SK-N-SH treated with all-trans-retinoic acid at 6 μM for 48 hours (cell line): Measurements from ENCODE around the gene CBFA2T3.

Experiments used
- ATAC-seq: fragments of 200-7000 bp; cut with Tn5 transposase; 3 replicates; pipeline ENCODE4 v1.9.1; 2020; ENCODE audit warnings: mild to moderate bottlenecking, moderate library complexity
- ARNTL ChIP-seq: fragments of 450-650 bp; formaldehyde crosslinking; IDR thresholded peaks from 2 replicates; pipeline ENCODE4 v1.5.0; 2020; ENCODE audit warnings: low read depth, mild to moderate bottlenecking, moderate library complexity, borderline replicate concordance
- BACH2 ChIP-seq: fragments of 250-450 bp; sonication (Bioruptor Pico); IDR thresholded peaks from 2 replicates; pipeline ENCODE4 v1.9.0; 2021; ENCODE audit warnings: mild to moderate bottlenecking, borderline replicate concordance
- CSDC2 ChIP-seq: fragments of 250-450 bp; sonication (Bioruptor Pico); IDR thresholded peaks from 2 replicates; pipeline ENCODE4 v1.5.0; 2020; ENCODE audit warnings: mild to moderate bottlenecking, moderate library complexity
- ESRRG ChIP-seq: fragments of 250-450 bp; sonication (Bioruptor Pico); IDR thresholded peaks from 2 replicates; pipeline ENCODE4 v1.6.1; 2021; ENCODE audit warnings: mild to moderate bottlenecking
- GLIS3 ChIP-seq: fragments of 250-450 bp; sonication (Bioruptor Pico); IDR thresholded peaks from 2 replicates; pipeline ENCODE4 v1.5.0; 2020; ENCODE audit warnings: mild to moderate bottlenecking, moderate library complexity
- ISL1 ChIP-seq: fragments of 250-450 bp; sonication (Bioruptor Pico); IDR thresholded peaks from 2 replicates; pipeline ENCODE4 v2.1.2; 2022; ENCODE audit warnings: mild to moderate bottlenecking, moderate library complexity
- OSR1 ChIP-seq: fragments of 250-450 bp; sonication (Bioruptor Pico); IDR thresholded peaks from 2 replicates; pipeline ENCODE4 v1.8.0; 2022; ENCODE audit warnings: moderate library complexity, mild to moderate bottlenecking, inconsistent platforms
- PPARA ChIP-seq: fragments of 250-450 bp; sonication (Bioruptor Pico); IDR thresholded peaks from 2 replicates; pipeline ENCODE4 v1.5.0; 2020; ENCODE audit warnings: mild to moderate bottlenecking, borderline replicate concordance
- RARB ChIP-seq: fragments of 250-450 bp; sonication (Bioruptor Pico); IDR thresholded peaks from 2 replicates; pipeline ENCODE4 v1.8.0; 2021; ENCODE audit warnings: mild to moderate bottlenecking, moderate library complexity
- SNAI2 ChIP-seq: fragments of 250-450 bp; sonication (Bioruptor Pico); IDR thresholded peaks from 2 replicates; pipeline ENCODE4 v1.5.0; 2020; ENCODE audit warnings: mild to moderate bottlenecking, moderate library complexity
- TCF4 ChIP-seq: fragments of 250-450 bp; sonication (Bioruptor Pico); IDR thresholded peaks from 2 replicates; pipeline ENCODE4 v1.8.0; 2021; ENCODE audit warnings: mild to moderate bottlenecking, moderate library complexity, borderline replicate concordance
- TOX ChIP-seq: fragments of 250-450 bp; sonication (Bioruptor Pico); IDR thresholded peaks from 2 replicates; pipeline ENCODE4 v1.8.0; 2021; ENCODE audit warnings: mild to moderate bottlenecking, moderate library complexity, borderline replicate concordance
- ZC3H10 ChIP-seq: fragments of 250-450 bp; sonication (Bioruptor Pico); IDR thresholded peaks from 2 replicates; pipeline ENCODE4 v1.5.1; 2021; ENCODE audit warnings: mild to moderate bottlenecking, moderate library complexity
- ZFP3 ChIP-seq: fragments of 250-450 bp; sonication (Bioruptor Pico); IDR thresholded peaks from 2 replicates; pipeline ENCODE4 v1.5.0; 2020; ENCODE audit warnings: mild to moderate bottlenecking, moderate library complexity
- ZFP30 ChIP-seq: fragments of 450-650 bp; formaldehyde crosslinking; IDR thresholded peaks from 2 replicates; pipeline ENCODE4 v1.5.0; 2022; ENCODE audit warnings: mild to moderate bottlenecking, moderate library complexity
- ZNF565 ChIP-seq: fragments of 450-650 bp; formaldehyde crosslinking; conservative IDR thresholded peaks from 2 replicates; pipeline ENCODE4 v1.5.0; 2020; ENCODE audit warnings: low read depth, mild to moderate bottlenecking, moderate library complexity
- ZNF70 ChIP-seq: fragments of 450-650 bp; formaldehyde crosslinking; IDR thresholded peaks from 2 replicates; pipeline ENCODE4 v1.5.0; 2020; ENCODE audit warnings: mild to moderate bottlenecking, moderate library complexity
- ZNF8 ChIP-seq: fragments of 450-650 bp; formaldehyde crosslinking; IDR thresholded peaks from 2 replicates; pipeline ENCODE4 v1.5.0; 2020; ENCODE audit warnings: mild to moderate bottlenecking, moderate library complexity
- TF ChIP-seq, protein P1 (sequence below): fragments of 250-450 bp; sonication (Bioruptor Pico); IDR thresholded peaks from 2 replicates; pipeline ENCODE4 v1.8.0; 2020; ENCODE audit warnings: mild to moderate bottlenecking, moderate library complexity, borderline replicate concordance
- TF ChIP-seq, protein P2 (sequence below): fragments of 250-450 bp; sonication (Bioruptor Pico); IDR thresholded peaks from 2 replicates; pipeline ENCODE4 v1.5.0; 2020; ENCODE audit warnings: mild to moderate bottlenecking, moderate library complexity
- TF ChIP-seq, protein P3 (sequence below): fragments of 250-450 bp; sonication (Bioruptor Pico); IDR thresholded peaks from 2 replicates; pipeline ENCODE4 v1.5.1; 2021; ENCODE audit warnings: mild to moderate bottlenecking, moderate library complexity
- TF ChIP-seq, protein P4 (sequence below): fragments of 250-450 bp; sonication (Bioruptor Pico); IDR thresholded peaks from 2 replicates; pipeline ENCODE4 v1.8.0; 2021; ENCODE audit warnings: low read depth, mild to moderate bottlenecking, moderate library complexity, borderline replicate concordance
- TF ChIP-seq, protein P5 (sequence below): fragments of 250-450 bp; sonication (Bioruptor Pico); IDR thresholded peaks from 2 replicates; pipeline ENCODE4 v1.5.1; 2020; ENCODE audit warnings: low read depth, mild to moderate bottlenecking, moderate library complexity

CBFA2T3 gene

DNA sequence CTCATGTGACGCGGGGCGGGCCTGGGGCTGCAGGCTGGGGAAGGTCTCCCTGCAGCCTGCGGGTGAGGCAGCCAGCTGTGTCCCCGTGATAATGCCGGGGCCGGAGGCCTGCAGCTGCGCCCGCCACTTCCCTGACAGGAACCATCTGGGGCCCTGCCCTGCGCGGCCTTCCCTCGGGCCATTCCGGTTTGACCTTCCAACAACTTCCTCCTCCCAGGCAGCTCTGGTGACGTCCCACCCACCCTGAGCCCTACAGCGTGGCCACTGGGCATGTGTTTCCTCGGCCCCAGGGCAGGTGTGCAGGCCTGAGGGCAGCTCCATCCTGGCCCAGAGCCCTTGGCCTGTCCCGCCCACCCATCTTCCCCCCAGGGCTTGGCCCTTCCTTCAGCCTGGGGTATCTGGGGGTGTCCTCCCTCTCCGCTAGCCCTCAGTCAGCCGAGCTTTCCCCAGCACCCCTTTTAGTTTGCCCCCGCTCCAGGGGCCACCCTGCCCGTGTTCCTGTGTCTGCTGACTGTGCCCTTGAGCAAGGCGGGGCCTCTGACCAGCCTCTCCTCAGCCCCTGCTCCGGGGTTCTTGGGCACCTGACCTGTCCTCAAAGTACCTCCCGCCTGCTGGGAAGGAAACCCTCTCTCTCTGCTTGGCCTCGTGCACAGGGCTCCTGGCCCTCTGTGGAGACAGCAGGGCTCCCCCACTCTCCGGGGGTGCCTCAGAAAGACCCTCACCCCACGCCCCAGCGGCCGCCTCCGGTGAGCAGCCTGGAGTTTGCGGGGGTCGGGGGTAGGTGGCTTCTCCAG is at the start of gene CBFA2T3:
Gene CBFA2T3, minus strand, starts transcription at position 190 of the 794 bp plus-strand sequence. CDS start 400 bp downstream, outside the sequence.
- no peak for ATAC-seq
- TF ChIP-seq, protein P1, sequence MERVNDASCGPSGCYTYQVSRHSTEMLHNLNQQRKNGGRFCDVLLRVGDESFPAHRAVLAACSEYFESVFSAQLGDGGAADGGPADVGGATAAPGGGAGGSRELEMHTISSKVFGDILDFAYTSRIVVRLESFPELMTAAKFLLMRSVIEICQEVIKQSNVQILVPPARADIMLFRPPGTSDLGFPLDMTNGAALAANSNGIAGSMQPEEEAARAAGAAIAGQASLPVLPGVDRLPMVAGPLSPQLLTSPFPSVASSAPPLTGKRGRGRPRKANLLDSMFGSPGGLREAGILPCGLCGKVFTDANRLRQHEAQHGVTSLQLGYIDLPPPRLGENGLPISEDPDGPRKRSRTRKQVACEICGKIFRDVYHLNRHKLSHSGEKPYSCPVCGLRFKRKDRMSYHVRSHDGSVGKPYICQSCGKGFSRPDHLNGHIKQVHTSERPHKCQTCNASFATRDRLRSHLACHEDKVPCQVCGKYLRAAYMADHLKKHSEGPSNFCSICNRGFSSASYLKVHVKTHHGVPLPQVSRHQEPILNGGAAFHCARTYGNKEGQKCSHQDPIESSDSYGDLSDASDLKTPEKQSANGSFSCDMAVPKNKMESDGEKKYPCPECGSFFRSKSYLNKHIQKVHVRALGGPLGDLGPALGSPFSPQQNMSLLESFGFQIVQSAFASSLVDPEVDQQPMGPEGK, result no peak
- TF ChIP-seq, protein P2, sequence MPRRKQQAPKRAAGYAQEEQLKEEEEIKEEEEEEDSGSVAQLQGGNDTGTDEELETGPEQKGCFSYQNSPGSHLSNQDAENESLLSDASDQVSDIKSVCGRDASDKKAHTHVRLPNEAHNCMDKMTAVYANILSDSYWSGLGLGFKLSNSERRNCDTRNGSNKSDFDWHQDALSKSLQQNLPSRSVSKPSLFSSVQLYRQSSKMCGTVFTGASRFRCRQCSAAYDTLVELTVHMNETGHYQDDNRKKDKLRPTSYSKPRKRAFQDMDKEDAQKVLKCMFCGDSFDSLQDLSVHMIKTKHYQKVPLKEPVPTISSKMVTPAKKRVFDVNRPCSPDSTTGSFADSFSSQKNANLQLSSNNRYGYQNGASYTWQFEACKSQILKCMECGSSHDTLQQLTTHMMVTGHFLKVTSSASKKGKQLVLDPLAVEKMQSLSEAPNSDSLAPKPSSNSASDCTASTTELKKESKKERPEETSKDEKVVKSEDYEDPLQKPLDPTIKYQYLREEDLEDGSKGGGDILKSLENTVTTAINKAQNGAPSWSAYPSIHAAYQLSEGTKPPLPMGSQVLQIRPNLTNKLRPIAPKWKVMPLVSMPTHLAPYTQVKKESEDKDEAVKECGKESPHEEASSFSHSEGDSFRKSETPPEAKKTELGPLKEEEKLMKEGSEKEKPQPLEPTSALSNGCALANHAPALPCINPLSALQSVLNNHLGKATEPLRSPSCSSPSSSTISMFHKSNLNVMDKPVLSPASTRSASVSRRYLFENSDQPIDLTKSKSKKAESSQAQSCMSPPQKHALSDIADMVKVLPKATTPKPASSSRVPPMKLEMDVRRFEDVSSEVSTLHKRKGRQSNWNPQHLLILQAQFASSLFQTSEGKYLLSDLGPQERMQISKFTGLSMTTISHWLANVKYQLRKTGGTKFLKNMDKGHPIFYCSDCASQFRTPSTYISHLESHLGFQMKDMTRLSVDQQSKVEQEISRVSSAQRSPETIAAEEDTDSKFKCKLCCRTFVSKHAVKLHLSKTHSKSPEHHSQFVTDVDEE, result no peak
- TF ChIP-seq, protein P3, sequence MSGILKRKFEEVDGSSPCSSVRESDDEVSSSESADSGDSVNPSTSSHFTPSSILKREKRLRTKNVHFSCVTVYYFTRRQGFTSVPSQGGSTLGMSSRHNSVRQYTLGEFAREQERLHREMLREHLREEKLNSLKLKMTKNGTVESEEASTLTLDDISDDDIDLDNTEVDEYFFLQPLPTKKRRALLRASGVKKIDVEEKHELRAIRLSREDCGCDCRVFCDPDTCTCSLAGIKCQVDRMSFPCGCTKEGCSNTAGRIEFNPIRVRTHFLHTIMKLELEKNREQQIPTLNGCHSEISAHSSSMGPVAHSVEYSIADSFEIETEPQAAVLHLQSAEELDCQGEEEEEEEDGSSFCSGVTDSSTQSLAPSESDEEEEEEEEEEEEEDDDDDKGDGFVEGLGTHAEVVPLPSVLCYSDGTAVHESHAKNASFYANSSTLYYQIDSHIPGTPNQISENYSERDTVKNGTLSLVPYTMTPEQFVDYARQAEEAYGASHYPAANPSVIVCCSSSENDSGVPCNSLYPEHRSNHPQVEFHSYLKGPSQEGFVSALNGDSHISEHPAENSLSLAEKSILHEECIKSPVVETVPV, result no peak
- no peak for TF ChIP-seq CSDC2
- TF ChIP-seq TOX (CRISPR knock-in tag), result no peak
- TF ChIP-seq BACH2, result no peak
- no peak for TF ChIP-seq ARNTL (CRISPR knock-in tag)
- TF ChIP-seq ZNF70, result no peak
- no peak for TF ChIP-seq ESRRG (CRISPR knock-in tag)
- no peak for TF ChIP-seq TCF4 (CRISPR knock-in tag)
- no peak for TF ChIP-seq ZNF8 (CRISPR knock-in tag)
- TF ChIP-seq GLIS3 (CRISPR knock-in tag), result no peak
- TF ChIP-seq OSR1, result no peak
- no peak for TF ChIP-seq ZFP30
- TF ChIP-seq, protein P4, sequence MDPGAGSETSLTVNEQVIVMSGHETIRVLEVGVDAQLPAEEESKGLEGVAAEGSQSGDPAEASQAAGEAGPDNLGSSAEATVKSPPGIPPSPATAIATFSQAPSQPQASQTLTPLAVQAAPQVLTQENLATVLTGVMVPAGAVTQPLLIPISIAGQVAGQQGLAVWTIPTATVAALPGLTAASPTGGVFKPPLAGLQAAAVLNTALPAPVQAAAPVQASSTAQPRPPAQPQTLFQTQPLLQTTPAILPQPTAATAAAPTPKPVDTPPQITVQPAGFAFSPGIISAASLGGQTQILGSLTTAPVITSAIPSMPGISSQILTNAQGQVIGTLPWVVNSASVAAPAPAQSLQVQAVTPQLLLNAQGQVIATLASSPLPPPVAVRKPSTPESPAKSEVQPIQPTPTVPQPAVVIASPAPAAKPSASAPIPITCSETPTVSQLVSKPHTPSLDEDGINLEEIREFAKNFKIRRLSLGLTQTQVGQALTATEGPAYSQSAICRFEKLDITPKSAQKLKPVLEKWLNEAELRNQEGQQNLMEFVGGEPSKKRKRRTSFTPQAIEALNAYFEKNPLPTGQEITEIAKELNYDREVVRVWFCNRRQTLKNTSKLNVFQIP, result no peak
- TF ChIP-seq ISL1 (CRISPR knock-in tag), result no peak

DNA sequence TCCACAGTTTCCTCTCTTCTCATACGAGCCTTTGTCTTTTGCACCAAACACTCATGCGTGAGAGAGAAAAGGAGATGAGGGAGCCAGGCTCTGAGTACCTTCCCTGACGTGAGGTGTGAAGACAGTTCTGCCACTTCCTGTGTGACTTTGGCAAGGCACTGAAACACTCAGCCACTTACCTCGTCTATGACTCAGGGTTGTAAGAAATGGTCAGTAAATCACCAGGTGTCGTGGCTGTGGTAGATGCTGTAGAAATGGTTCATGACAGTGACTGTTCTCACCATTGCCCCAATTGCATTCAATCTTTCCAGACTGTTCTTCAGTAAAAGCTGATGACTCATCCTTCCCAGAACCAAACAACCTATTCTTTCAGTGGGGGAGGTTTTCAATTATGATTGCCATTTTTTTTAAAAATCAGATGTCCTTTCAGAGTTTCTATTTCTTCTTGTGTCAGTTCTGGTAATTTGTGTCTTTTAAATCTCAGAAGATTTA is 49.2 kb upstream of the CBFA2T3 start:
- TF ChIP-seq ZNF70 (no peak), ARNTL (CRISPR knock-in tag) (no peak), ESRRG (CRISPR knock-in tag) (no peak), OSR1 (no peak), CSDC2 (no peak), TOX (CRISPR knock-in tag) (no peak), PPARA (CRISPR knock-in tag) (no peak), SNAI2 (no peak), TCF4 (CRISPR knock-in tag) (no peak), ZFP3 (CRISPR knock-in tag) (no peak), ZNF565 (CRISPR knock-in tag) (no peak), ZNF8 (CRISPR knock-in tag) (no peak), ISL1 (CRISPR knock-in tag) (no peak), RARB (CRISPR knock-in tag) (no peak), BACH2 (no peak), ZC3H10 (CRISPR knock-in tag) (no peak)
- TF ChIP-seq, protein P3, result no peak
- TF ChIP-seq, protein P2, result no peak
- TF ChIP-seq, protein P5, sequence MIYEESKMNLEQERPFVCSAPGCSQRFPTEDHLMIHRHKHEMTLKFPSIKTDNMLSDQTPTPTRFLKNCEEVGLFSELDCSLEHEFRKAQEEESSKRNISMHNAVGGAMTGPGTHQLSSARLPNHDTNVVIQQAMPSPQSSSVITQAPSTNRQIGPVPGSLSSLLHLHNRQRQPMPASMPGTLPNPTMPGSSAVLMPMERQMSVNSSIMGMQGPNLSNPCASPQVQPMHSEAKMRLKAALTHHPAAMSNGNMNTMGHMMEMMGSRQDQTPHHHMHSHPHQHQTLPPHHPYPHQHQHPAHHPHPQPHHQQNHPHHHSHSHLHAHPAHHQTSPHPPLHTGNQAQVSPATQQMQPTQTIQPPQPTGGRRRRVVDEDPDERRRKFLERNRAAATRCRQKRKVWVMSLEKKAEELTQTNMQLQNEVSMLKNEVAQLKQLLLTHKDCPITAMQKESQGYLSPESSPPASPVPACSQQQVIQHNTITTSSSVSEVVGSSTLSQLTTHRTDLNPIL (CRISPR knock-in tag), result no peak
- TF ChIP-seq, protein P4, result no peak
- no peak for ATAC-seq
